GM21528 (cell line): ENCODE data around the gene ETV6.
"Not testable (repeated sequence)": the region's sequence is repeated elsewhere in the genome, so short reads cannot be mapped to it uniquely, and the experiment has no call there.

Experiments used
- ATAC-seq: cut with Tn5 transposase; IDR thresholded peaks from one replicate; pipeline ENCODE4 v1.9.1; 2021; ENCODE audit warnings: mild to moderate bottlenecking, moderate library complexity; ENCODE audit not compliant: unreplicated experiment, low FRiP score

The ETV6 gene

DNA sequence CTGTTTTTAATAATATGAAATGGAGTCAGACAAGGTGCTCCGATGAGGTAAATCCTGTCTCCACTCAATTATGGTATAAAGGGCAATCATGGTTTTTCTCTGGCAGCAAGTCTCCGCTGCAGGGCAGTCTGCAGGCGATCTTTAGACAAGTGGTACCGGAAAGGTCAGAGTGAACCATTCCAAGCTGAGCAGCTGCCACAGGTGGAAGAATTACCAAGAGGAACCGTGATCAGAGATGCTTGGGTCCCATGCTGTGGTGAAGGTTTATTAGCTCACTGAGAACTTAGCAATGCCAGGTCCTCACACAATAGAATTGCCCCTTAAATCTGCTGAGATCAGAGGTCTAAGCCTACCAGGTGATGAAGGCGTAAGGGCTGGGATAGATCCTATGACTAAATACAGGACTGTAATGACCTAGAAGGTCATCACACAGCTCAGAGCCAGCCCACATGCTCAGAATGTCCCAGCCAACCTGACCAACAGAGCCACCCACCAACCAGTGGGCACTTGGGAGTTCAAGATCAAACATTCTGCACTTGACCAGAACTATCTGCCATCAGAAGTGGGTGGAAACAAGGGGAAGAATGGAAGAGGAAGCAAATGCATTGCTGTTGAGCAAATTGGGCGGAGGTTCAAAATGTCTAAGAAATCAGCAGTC is 246.1 kb downstream of the ETV6 start:
- no peak for ATAC-seq

DNA sequence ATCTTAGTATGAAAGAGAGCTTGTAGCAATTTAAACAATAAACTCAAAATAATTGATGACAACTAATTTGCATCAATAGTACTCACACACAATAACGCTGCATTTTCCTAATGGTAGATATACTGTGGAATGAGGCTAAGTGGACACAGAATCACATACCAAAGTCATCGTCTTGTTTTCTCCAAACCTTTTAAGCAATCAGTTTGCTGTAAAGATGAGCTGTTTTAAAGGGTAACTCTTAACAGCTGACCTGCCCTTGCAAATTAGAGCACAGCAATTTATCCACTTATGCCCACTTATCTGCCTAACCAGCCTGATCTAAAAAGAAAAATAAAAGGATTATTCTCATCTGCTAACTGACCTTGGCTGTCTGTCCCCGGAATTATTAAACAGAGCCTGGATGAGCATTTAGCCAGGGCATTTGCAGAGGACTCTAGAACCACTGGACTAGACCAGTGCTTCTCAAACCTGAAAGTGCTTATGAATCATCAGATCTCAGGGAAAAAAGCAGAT is 247.0 kb downstream of the ETV6 start:
- ATAC-seq: no peak

- no peak for ATAC-seq
These were observed 248.4 kb downstream of the ETV6 start for GRCh38 chr12:11897923-11898322.

DNA sequence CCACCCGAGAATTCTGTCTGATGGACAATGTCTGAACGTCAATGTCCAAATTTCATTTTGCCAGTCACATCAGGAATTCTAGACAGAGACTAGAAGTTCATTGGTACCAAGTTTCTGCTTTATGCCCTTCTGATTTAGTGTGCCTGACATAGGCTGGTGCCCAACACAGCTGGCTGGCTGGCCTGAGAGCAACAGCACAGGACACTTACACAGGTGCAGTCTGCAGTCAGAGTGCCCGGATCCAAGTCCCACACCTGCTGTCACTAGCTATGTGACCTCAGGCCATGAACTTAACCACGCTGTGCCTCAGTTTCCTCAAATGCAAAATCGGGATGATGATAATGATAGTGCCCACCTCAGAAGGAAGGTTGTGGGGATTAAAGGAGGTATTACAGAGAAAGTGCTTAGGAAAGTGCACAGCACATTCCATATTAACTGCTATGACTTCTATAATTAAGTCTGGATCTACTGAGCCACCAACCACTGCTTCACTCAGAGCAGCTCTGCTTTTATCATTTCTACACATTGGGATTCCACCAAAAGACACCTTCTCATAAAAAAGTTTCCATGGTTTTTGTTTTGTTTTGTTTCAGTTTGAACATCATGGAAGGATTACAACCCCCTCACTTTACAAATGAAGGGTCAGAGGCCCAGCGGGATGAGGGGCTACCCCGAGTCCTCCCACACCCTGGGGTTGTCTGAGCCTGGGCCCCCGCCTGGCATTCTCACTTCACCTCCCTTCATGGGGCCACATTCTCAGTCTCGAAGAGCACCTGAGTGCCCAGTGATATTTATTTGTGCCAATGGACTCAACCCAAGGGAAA is 252.4 kb downstream of the ETV6 start:
- ATAC-seq: no peak

- no peak for ATAC-seq
These were observed 253.0 kb downstream of the ETV6 start for GRCh38 chr12:11902525-11902875.

- no peak for ATAC-seq
These were observed 254.7 kb downstream of the ETV6 start for GRCh38 chr12:11904124-11904523.

- no peak for ATAC-seq
These were observed 256.1 kb downstream of the ETV6 start for GRCh38 chr12:11905534-11905933.

- no peak for ATAC-seq
These were observed 256.9 kb downstream of the ETV6 start for GRCh38 chr12:11906286-11906935.

DNA sequence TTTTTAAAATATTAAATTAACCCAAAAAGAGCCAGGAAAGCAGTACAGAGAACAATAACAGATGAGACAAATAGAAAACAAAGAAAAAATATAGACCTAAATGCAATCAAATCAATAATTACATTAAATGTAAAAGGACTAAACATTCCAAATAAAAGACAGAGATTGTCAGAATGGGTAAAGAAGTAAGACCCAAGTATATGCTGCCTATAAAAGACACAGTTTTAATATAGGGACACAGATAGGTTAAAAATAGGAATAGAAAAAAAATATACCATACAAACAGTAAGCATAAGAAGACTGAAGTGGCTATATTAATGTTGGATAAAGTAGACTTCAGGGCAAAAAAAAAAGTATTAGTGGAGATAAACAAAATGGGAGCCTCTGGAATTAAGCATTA is 258.2 kb downstream of the ETV6 start:
- ATAC-seq: no peak

- ATAC-seq: not testable (repeated sequence)
These were observed 259.9 kb downstream of the ETV6 start for GRCh38 chr12:11909406-11909805.

DNA sequence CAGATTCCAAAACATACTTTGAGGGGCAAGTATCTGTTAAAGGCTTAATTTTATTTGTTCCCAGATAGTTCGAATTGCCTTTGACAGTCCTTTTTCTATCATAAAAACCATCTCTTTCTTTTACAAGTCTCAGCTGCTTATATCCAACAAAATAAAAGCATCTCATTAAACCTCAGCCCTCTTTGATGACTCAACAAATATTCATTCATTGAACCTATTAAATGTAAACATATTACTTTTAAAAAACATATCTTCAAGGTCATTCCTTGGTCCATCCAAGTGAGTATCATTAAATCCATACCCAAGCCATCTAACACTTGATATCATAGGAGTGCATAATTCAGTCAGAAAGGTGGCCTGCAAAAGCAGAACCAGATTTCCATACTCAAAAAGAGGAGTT is 266.6 kb downstream of the ETV6 start:
- ATAC-seq: no peak

DNA sequence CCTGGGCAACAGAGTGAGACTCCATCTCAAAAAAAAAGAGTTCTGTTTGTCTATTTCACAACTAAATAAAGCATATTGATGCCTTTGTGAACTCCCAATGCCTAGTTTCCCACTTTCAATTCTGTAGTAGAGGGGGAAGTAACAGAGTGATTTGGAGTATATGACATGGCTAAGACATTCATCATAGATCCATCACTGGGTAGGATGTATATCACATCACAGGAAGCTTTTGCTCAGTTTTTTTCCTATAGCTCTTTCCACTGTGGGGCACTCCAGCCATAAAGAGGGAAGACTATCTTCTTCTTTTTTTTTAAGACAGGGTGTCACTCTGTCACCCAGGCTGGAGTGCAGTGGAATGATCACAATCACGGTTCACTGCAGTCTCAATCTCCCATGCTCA is 267.3 kb downstream of the ETV6 start:
- ATAC-seq: no peak

DNA sequence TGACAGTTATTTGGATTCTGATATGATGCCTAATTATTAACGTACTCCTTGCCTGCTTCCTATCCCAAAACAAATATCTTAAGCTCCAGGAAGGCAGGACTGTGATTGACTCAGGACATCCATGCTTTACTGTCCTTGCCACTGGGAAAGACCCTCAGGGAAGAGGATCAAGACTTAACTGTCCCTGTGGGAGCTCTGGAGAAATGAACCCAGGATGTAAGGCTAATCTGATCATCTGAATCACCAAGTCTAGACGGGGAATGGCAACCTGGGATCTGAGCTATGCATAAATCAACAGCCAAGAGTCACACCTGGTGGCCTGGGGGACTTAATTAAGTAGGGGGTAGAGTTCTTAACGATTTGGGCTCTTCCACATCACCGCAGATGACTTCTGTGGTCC is 268.0 kb downstream of the ETV6 start:
- no peak for ATAC-seq

GRCh38 chr12:11920231-11920630 is 270.8 kb downstream of the ETV6 start:
- ATAC-seq: no peak

DNA sequence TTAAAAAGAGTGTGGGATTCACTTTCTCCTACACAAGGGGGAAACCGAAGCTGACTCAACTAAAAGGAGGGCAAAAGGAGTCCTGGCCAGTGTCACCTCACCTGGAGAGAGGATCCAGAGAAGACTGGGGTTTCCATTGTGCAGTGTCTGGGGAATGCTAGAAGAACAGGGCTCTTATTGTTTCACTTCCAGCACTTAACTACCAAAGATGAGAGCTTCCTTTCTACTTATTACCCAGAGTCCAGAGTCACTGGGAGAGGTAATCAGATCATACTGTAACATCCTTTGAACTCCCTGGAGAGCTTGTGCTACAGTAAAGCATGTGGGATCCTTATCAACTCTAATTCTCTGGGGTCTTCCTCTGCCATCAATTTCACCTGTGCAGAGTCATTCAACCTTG is 272.9 kb downstream of the ETV6 start:
- no peak for ATAC-seq

- ATAC-seq: no peak
These were observed 273.6 kb downstream of the ETV6 start for GRCh38 chr12:11923067-11923466.

- no peak for ATAC-seq
These were observed 277.9 kb downstream of the ETV6 start for GRCh38 chr12:11927286-11927935.

DNA sequence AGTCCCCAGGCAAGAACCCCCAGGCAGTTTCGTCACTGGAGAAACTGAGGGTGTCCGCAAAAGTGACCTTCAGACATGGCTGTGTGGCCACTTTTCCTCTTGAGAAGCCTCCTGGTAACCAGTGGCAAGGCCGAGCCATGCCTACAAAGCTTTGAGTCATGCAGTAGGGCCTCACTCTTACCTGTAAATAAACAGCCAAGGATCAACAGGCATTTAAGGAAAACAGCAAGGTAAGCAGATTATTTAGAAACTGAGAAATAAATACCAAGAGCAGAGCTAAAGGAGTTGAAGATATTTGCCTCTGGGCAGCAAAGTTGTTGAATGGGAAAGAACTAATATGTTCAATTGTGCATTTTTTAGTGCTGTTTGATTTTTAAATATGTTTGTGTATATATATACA is 280.2 kb downstream of the ETV6 start:
- ATAC-seq: no peak

GRCh38 chr12:11939223-11939622 is 289.7 kb downstream of the ETV6 start:
- ATAC-seq: no peak

GRCh38 chr12:11941606-11942337 is 292.3 kb downstream of the ETV6 start:
- ATAC-seq: no peak
